HEK293 (cell line): Measurements from ENCODE around the gene EPB41L5.

Experiments used
- CTCF ChIA-PET: fragments of 350-600 bp; formaldehyde crosslinking; extraction: SDS; loops from one replicate; lab custom pipeline; 2021; ENCODE audit warnings: antibody characterized with exemption; lab: Yijun Ruan, JAX
- POLR2A ChIA-PET: fragments of 300-600 bp; formaldehyde crosslinking; extraction: SDS; loops from one replicate; lab custom pipeline; 2020; ENCODE audit warnings: antibody characterized with exemption, inconsistent platforms; lab: Yijun Ruan, JAX
- H3K27ac ChIP-seq: fragments of 200-500 bp; sonication (Bioruptor generic); 2 replicates; pipeline ENCODE4 v1.5.1; 2014; ENCODE audit warnings: low read depth, low read length, control low read depth, inconsistent platforms; ENCODE audit errors: extremely low read depth
- H3K36me3 ChIP-seq, 2 experiments: fragments of 200-500 bp in 1 of 2; sonication (Bioruptor generic) in 1 of 2; 1 replicate in 1 of 2; 2 replicates in 1 of 2; pipeline ENCODE4 v1.5.1; 2014 to 2017; ENCODE audit warnings: inconsistent platforms in 2 of 2, low read length in 2 of 2; ENCODE audit not compliant: control insufficient read depth in 2 of 2, insufficient read depth in 1 of 2
- H3K4me1 ChIP-seq: fragments of 200-500 bp; sonication (Bioruptor generic); 2 replicates; pipeline ENCODE4 v1.5.1; 2014; ENCODE audit warnings: mild to moderate bottlenecking, low read length, inconsistent platforms; ENCODE audit not compliant: control insufficient read depth, insufficient read depth
- H3K4me3 ChIP-seq: 2 replicates; pipeline ENCODE4 v1.5.1; 2011; ENCODE audit warnings: low read depth, mild to moderate bottlenecking, control low read depth, low read length, moderate library complexity
- H3K9me3 ChIP-seq: fragments of 200-500 bp; sonication (Bioruptor generic); 2 replicates; pipeline ENCODE4 v1.5.1; 2014; ENCODE audit warnings: low read depth, low read length, inconsistent platforms; ENCODE audit not compliant: control insufficient read depth, insufficient read depth
- GFI1B ChIP-seq: fragments of 450-650 bp; formaldehyde crosslinking; IDR thresholded peaks from 2 replicates; pipeline ENCODE4 v1.5.1; 2016; ENCODE audit warnings: missing biosample characterization, missing genetic modification characterization
- GLIS2 ChIP-seq: fragments of 450-650 bp; formaldehyde crosslinking; IDR thresholded peaks from 2 replicates; pipeline ENCODE4 v1.5.1; 2016; ENCODE audit warnings: missing biosample characterization, missing genetic modification characterization
- ZBTB7A ChIP-seq: fragments of 450-650 bp; formaldehyde crosslinking; IDR thresholded peaks from 2 replicates; pipeline ENCODE4 v1.5.1; 2016; ENCODE audit warnings: low read depth, missing biosample characterization, missing genetic modification characterization
- ZNF132 ChIP-seq: fragments of 450-650 bp; formaldehyde crosslinking; IDR thresholded peaks from 2 replicates; pipeline ENCODE4 v1.5.1; 2017; ENCODE audit warnings: missing biosample characterization, missing genetic modification characterization, borderline replicate concordance
- ZNF146 ChIP-seq: fragments of 450-650 bp; formaldehyde crosslinking; IDR thresholded peaks from 2 replicates; pipeline ENCODE4 v1.5.1; 2016; ENCODE audit warnings: missing biosample characterization, missing genetic modification characterization
- ZNF19 ChIP-seq: fragments of 450-650 bp; formaldehyde crosslinking; IDR thresholded peaks from 2 replicates; pipeline ENCODE4; 2016; ENCODE audit warnings: missing biosample characterization, missing genetic modification characterization, low read depth
- ZNF211 ChIP-seq: fragments of 450-650 bp; formaldehyde crosslinking; IDR thresholded peaks from 2 replicates; pipeline ENCODE4 v1.5.1; 2016; ENCODE audit warnings: low read depth, missing biosample characterization, missing genetic modification characterization
- ZNF37A ChIP-seq: fragments of 450-650 bp; IDR thresholded peaks from 2 replicates; pipeline ENCODE4 v1.5.1; 2018; ENCODE audit warnings: missing biosample characterization, missing genetic modification characterization
- ZNF391 ChIP-seq: fragments of 450-650 bp; formaldehyde crosslinking; IDR thresholded peaks from 2 replicates; pipeline ENCODE4 v1.5.1; 2016; ENCODE audit warnings: low read depth, missing biosample characterization, missing genetic modification characterization, borderline replicate concordance
- ZNF394 ChIP-seq: fragments of 450-650 bp; formaldehyde crosslinking; IDR thresholded peaks from 2 replicates; pipeline ENCODE4 v1.5.1; 2016; ENCODE audit warnings: missing biosample characterization, missing genetic modification characterization, mild to moderate bottlenecking, moderate library complexity, borderline replicate concordance
- ZNF514 ChIP-seq: fragments of 450-650 bp; formaldehyde crosslinking; IDR thresholded peaks from 2 replicates; pipeline ENCODE4 v1.5.1; 2016; ENCODE audit warnings: missing biosample characterization, missing genetic modification characterization
- ZNF529 ChIP-seq: fragments of 450-650 bp; formaldehyde crosslinking; IDR thresholded peaks from 2 replicates; pipeline ENCODE4 v1.5.1; 2017; ENCODE audit warnings: missing genetic modification characterization, missing biosample characterization; ENCODE audit not compliant: insufficient replicate concordance
- ZNF558 ChIP-seq: fragments of 450-650 bp; formaldehyde crosslinking; IDR thresholded peaks from 2 replicates; pipeline ENCODE4 v1.5.1; 2016; ENCODE audit warnings: missing biosample characterization, missing genetic modification characterization
- ZNF561 ChIP-seq: fragments of 450-650 bp; IDR thresholded peaks from 2 replicates; pipeline ENCODE4 v1.5.1; 2018; ENCODE audit warnings: missing biosample characterization, missing genetic modification characterization, borderline replicate concordance
- ZNF623 ChIP-seq: fragments of 450-650 bp; formaldehyde crosslinking; IDR thresholded peaks from 2 replicates; pipeline ENCODE4 v1.5.1; 2016; ENCODE audit warnings: missing biosample characterization, missing genetic modification characterization
- ZNF660 ChIP-seq: fragments of 450-650 bp; IDR thresholded peaks from 2 replicates; pipeline ENCODE4 v1.5.1; 2018; ENCODE audit warnings: missing biosample characterization, mild to moderate bottlenecking, missing genetic modification characterization
- ZNF76 ChIP-seq: fragments of 450-650 bp; formaldehyde crosslinking; IDR thresholded peaks from 2 replicates; pipeline ENCODE4; 2016; ENCODE audit warnings: low read depth, missing biosample characterization, missing genetic modification characterization, borderline replicate concordance
- ZNF837 ChIP-seq: fragments of 450-650 bp; formaldehyde crosslinking; IDR thresholded peaks from 2 replicates; pipeline ENCODE4 v1.5.1; 2016; ENCODE audit warnings: missing biosample characterization, missing genetic modification characterization
- TF ChIP-seq, protein P1 (sequence below): fragments of 450-650 bp; formaldehyde crosslinking; IDR thresholded peaks from 2 replicates; pipeline ENCODE4 v1.5.1; 2016; ENCODE audit warnings: missing biosample characterization, missing genetic modification characterization
- TF ChIP-seq, protein P2 (sequence below): fragments of 450-650 bp; formaldehyde crosslinking; IDR thresholded peaks from 2 replicates; pipeline ENCODE4 v1.5.1; 2017; ENCODE audit warnings: missing biosample characterization, missing genetic modification characterization
- TF ChIP-seq, protein P3 (sequence below): IDR thresholded peaks from 2 replicates; pipeline ENCODE4 v1.6.1; 2011; ENCODE audit warnings: mild to moderate bottlenecking, low read depth, low read length, borderline replicate concordance

EPB41L5 gene

DNA sequence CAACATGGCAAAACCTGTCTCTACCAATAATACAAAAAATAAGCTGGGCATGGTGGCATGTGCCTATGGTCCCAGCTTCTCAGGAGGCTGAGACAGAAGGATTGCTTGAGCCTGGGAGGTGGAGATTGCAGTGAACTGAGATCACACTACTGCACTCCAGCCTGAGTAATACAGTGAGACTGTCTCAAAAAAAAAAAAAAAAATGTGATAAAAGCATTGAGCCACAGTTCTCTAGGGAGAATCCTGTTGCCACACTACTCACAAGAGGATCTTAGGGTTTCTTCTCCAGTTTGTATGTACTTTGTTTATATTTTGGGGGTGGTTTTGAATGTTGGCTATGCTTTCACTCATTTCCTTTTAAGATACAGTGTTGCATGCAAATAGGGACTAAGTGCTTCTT, 148.3 kb downstream of the EPB41L5 start:
- H3K4me3 ChIP-seq = no peak overlapping the region
- H3K9me3 ChIP-seq = no peaks in the 10 kb centered on the region
- H3K36me3 ChIP-seq = peaks cover 0 to 10% of the 10 kb centered on the region in 2 experiments
- ChIA-PET POLR2A (no interaction called here), CTCF (interaction anchor here (0.7 to 1.1 kb wide), 2 partner anchors 14 to 519 kb away, joined by 3 to 4 read pairs; no protein-coding TSS in a partner anchor)
- H3K27ac ChIP-seq = no peak overlapping the region
- TF ChIP-seq ZBTB7A (tag by site-specific recombination) (no peak), ZNF19 (no peak), ZNF529 (tag by site-specific recombination) (no peak)
- TF ChIP-seq, protein P1, sequence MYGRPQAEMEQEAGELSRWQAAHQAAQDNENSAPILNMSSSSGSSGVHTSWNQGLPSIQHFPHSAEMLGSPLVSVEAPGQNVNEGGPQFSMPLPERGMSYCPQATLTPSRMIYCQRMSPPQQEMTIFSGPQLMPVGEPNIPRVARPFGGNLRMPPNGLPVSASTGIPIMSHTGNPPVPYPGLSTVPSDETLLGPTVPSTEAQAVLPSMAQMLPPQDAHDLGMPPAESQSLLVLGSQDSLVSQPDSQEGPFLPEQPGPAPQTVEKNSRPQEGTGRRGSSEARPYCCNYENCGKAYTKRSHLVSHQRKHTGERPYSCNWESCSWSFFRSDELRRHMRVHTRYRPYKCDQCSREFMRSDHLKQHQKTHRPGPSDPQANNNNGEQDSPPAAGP (tag by site-specific recombination) = no peak
- TF ChIP-seq, protein P2, sequence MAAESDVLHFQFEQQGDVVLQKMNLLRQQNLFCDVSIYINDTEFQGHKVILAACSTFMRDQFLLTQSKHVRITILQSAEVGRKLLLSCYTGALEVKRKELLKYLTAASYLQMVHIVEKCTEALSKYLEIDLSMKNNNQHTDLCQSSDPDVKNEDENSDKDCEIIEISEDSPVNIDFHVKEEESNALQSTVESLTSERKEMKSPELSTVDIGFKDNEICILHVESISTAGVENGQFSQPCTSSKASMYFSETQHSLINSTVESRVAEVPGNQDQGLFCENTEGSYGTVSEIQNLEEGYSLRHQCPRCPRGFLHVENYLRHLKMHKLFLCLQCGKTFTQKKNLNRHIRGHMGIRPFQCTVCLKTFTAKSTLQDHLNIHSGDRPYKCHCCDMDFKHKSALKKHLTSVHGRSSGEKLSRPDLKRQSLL (tag by site-specific recombination) = no peak
- H3K4me1 ChIP-seq = no peaks in the 10 kb centered on the region

DNA sequence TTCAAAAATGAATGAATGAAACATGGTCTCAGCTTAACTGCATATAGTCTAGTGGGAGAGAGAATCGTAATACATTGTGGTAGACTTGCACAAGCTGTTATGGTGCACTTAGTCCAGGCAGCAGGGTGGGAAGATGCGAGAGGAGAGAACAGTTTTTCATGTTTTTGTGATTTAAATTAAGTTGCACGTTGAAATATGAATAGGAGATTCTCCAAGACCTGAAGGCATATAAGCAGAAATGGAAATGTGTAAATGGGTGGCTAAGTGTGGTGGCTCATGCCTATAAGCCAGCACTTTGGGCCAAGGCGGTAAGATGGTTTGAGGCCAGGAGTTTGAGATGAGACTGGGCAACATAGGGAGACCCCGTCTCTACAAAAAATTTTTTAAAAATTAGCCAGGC, 149.8 kb downstream of the EPB41L5 start:
- Histone ChIP-seq H3K4me1 (no peaks in the 10 kb centered on the region), H3K27ac (no peak overlapping the region)
- CTCF ChIA-PET = interaction anchor here (0.6 kb wide), 2 partner anchors 148 to 340 kb away, joined by 3 read pairs; no protein-coding TSS in a partner anchor
- POLR2A ChIA-PET = no interaction called here
- TF ChIP-seq ZNF211 (tag by site-specific recombination) = no peak
- no peak for TF ChIP-seq ZNF76 (tag by site-specific recombination)
- TF ChIP-seq, all 188 proteins: peak for 0
- H3K36me3 ChIP-seq = peaks cover 0 to 3% of the 10 kb centered on the region in 2 experiments
- no peaks in the 10 kb centered on the region for H3K9me3 ChIP-seq
- H3K4me3 ChIP-seq = no peak overlapping the region

DNA sequence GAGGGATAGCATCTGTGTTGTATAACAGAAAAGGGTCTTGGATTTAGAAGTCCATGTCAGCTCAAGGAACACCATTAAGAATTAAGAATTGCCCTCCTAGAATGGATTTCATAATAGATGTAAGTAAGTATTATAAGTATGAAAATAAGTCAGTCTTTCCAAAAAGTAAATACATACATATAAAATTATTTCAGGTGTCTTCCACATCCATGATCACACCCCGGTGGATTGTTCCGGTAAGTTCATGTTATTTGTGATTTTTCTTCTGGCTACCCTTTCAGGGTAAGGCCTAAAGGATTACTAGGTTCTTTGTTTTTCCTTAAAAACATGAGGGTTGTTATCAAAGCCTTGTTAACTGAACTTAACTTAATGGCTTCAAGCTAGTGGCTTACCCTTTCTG, 154.4 kb downstream of the EPB41L5 start:
- ChIA-PET CTCF (interaction anchor here (0.6 to 0.7 kb wide), 3 partner anchors 412 to 920 kb away, joined by 3 to 4 read pairs (median 4); no protein-coding TSS in a partner anchor), POLR2A (no interaction called here)
- Histone ChIP-seq H3K4me3 (no peak overlapping the region), H3K36me3 (peaks cover 0 to 14% of the 10 kb centered on the region in 2 experiments), H3K27ac (no peak overlapping the region), H3K4me1 (0 out of 2 replicates have a peak, but pooled peaks cover 4% of the 10 kb centered on the region), H3K9me3 (no peaks in the 10 kb centered on the region)
- TF ChIP-seq ZNF514 (tag by site-specific recombination) (no peak), ZNF558 (tag by site-specific recombination) (no peak), ZNF660 (tag by site-specific recombination) (no peak), ZNF132 (tag by site-specific recombination) (no peak), ZNF37A (tag by site-specific recombination) (no peak), ZNF146 (tag by site-specific recombination) (no peak), ZNF391 (tag by site-specific recombination) (no peak), ZNF561 (tag by site-specific recombination) (no peak), GLIS2 (no peak), ZNF837 (tag by site-specific recombination) (no peak), ZNF623 (tag by site-specific recombination) (no peak), ZNF394 (tag by site-specific recombination) (no peak), GFI1B (tag by site-specific recombination) (no peak)
- TF ChIP-seq, protein P3, sequence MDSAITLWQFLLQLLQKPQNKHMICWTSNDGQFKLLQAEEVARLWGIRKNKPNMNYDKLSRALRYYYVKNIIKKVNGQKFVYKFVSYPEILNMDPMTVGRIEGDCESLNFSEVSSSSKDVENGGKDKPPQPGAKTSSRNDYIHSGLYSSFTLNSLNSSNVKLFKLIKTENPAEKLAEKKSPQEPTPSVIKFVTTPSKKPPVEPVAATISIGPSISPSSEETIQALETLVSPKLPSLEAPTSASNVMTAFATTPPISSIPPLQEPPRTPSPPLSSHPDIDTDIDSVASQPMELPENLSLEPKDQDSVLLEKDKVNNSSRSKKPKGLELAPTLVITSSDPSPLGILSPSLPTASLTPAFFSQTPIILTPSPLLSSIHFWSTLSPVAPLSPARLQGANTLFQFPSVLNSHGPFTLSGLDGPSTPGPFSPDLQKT = no peak
